GM18909 (cell line): ENCODE results near the gene IGF2.

Source experiments
- ATAC-seq: cut with Tn5 transposase; IDR thresholded peaks from one replicate; pipeline ENCODE4 v1.9.1; 2021; ENCODE audit warnings: mild to moderate bottlenecking; ENCODE audit not compliant: unreplicated experiment, poor library complexity

Gene IGF2

GRCh38 chr11:2095198-2095520, 44.0 kb downstream of the IGF2 start:
- no peak for ATAC-seq

GRCh38 chr11:2094354-2095197, 44.6 kb downstream of the IGF2 start:
- no peak for ATAC-seq

GRCh38 chr11:2093575-2094353, 45.4 kb downstream of the IGF2 start:
- ATAC-seq = no peak

- ATAC-seq = no peak
Observed at GRCh38 chr11:2092956-2093412, 46.2 kb downstream of the IGF2 start.

- no peak for ATAC-seq
Observed at GRCh38 chr11:2092464-2092910, 46.7 kb downstream of the IGF2 start.

- ATAC-seq = no peak
Observed at GRCh38 chr11:2091786-2092463, 47.3 kb downstream of the IGF2 start.

- no peak for ATAC-seq
Observed at GRCh38 chr11:2091112-2091746, 48.0 kb downstream of the IGF2 start.

GRCh38 chr11:2090172-2091111, 48.7 kb downstream of the IGF2 start:
- ATAC-seq = no peak

- ATAC-seq = no peak
Observed at GRCh38 chr11:2089536-2090165, 49.5 kb downstream of the IGF2 start.

- ATAC-seq = no peak
Observed at GRCh38 chr11:2088746-2089535, 50.2 kb downstream of the IGF2 start.

- ATAC-seq = no peak
Observed at GRCh38 chr11:2088284-2088683, 50.9 kb downstream of the IGF2 start.

GRCh38 chr11:2086239-2087040, 52.7 kb downstream of the IGF2 start:
- ATAC-seq = no peak

- no peak for ATAC-seq
Observed at GRCh38 chr11:2085251-2086066, 53.7 kb downstream of the IGF2 start.

GRCh38 chr11:2084721-2085120, 54.5 kb downstream of the IGF2 start:
- ATAC-seq = no peak
